GM21619 (cell line): ENCODE results near the gene MBNL1.
A peak's percentile ranks its signal among the peaks of the same experiment; 100 is the strongest.
"Not testable (repeated sequence)": the region's sequence is repeated elsewhere in the genome, so short reads cannot be mapped to it uniquely, and the experiment has no call there.

Experiments
- ATAC-seq: cut with Tn5 transposase; IDR thresholded peaks from one replicate; pipeline ENCODE4 v1.9.1; 2021; ENCODE audit not compliant: unreplicated experiment

MBNL1 gene

GRCh38 chr3:152317184-152317583 is 48.5 kb downstream of the MBNL1 start:
- ATAC-seq = no peak

- no peak for ATAC-seq
Observed at GRCh38 chr3:152317956-152318355, 49.2 kb downstream of the MBNL1 start.

- no peak for ATAC-seq
Observed at GRCh38 chr3:152318512-152318911, 49.8 kb downstream of the MBNL1 start.

GRCh38 chr3:152319256-152319655 is 50.5 kb downstream of the MBNL1 start:
- no peak for ATAC-seq

GRCh38 chr3:152319831-152320617 is 51.3 kb downstream of the MBNL1 start:
- no peak for ATAC-seq

- no peak for ATAC-seq
Observed at GRCh38 chr3:152321200-152321954, 52.6 kb downstream of the MBNL1 start.

- no peak for ATAC-seq
Observed at GRCh38 chr3:152321955-152322377, 53.2 kb downstream of the MBNL1 start.

- ATAC-seq = peak; percentile 53
Observed at GRCh38 chr3:152322756-152323155, 54.0 kb downstream of the MBNL1 start.

- ATAC-seq = peak; percentile 78
Observed at GRCh38 chr3:152323834-152324233, 55.1 kb downstream of the MBNL1 start.

- ATAC-seq = no peak
Observed at GRCh38 chr3:152325136-152325535, 56.4 kb downstream of the MBNL1 start.

- ATAC-seq = no peak
Observed at GRCh38 chr3:152327203-152327602, 58.5 kb downstream of the MBNL1 start.

- ATAC-seq = no peak
Observed at GRCh38 chr3:152328841-152329240, 60.1 kb downstream of the MBNL1 start.

GRCh38 chr3:152330559-152330958 is 61.8 kb downstream of the MBNL1 start:
- ATAC-seq = no peak

- ATAC-seq = no peak
Observed at GRCh38 chr3:152331018-152331541, 62.4 kb downstream of the MBNL1 start.

- ATAC-seq = no peak
Observed at GRCh38 chr3:152331998-152332397, 63.3 kb downstream of the MBNL1 start.

GRCh38 chr3:152333928-152334327 is 65.2 kb downstream of the MBNL1 start:
- ATAC-seq = no peak

GRCh38 chr3:152334761-152335160 is 66.0 kb downstream of the MBNL1 start:
- no peak for ATAC-seq

GRCh38 chr3:152335273-152335672 is 66.5 kb downstream of the MBNL1 start:
- peak; percentile 38 for ATAC-seq

- not testable (repeated sequence) for ATAC-seq
Observed at GRCh38 chr3:152337337-152337736, 68.6 kb downstream of the MBNL1 start.

GRCh38 chr3:152338159-152338720 is 69.5 kb downstream of the MBNL1 start:
- no peak for ATAC-seq

- no peak for ATAC-seq
Observed at GRCh38 chr3:152339881-152340505, 71.3 kb downstream of the MBNL1 start.
